ENCODE results near the gene MYO1B.

The MYO1B gene

DNA sequence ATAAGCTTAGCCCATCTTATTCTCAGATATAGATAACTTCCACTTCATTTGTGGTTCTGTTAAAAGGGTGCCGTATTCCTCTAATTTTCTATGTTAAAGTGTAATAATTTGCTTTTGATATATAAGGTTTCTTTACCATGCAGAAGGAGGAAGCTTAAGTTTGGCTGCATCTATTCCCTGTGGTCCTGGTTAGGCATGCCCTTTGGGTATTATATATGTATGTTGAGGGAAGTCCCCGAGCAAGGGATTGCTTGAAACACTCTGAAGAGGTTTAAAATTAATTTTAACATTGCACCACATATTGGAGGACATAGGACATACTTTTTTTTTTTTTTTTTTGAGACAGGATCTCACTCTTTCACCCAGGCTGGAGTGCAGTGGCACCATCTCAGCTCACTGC is 16.9 kb upstream of the MYO1B start:
- no peaks in the 10 kb centered on the region for H3K9me3 ChIP-seq (ENCODE audit: insufficient read depth, low read depth, low read length)
- H3K9ac ChIP-seq (ENCODE audit: low read depth, low read length) = no peak overlapping the region
- H3K36me3 ChIP-seq (ENCODE audit: insufficient read depth, low read depth, low read length) = no peaks in the 10 kb centered on the region
- H3K27ac ChIP-seq (ENCODE audit: low read length) = no peak overlapping the region
- H3K4me1 ChIP-seq (ENCODE audit: insufficient read depth, low read length) = peaks cover 15% of the 10 kb centered on the region; the same call in 1 of the 2 replicates
- no peak overlapping the region for H3K4me3 ChIP-seq (ENCODE audit: low read length)
- no peaks in the 10 kb centered on the region for H3K27me3 ChIP-seq (ENCODE audit: insufficient read depth, low read length)

DNA sequence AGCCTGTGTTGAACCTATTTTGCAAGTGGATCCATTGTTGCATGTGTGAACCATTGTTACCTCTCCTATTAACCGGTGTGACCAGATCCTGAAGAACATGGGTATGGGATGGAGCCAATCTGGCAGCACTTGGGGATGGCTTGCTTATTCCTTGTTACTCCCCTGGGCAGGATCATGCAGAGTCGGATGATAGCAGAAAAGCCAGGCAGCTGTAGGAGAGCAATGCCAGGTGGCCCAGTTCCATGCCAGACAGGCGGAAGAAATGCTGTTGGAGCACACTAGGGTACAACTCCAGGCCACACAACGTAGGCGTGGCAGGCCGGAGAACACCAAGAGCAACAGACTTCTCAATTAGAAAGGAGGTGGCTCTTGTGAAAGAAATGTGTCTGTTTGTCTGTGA is 16.3 kb upstream of the MYO1B start:
- H3K27ac ChIP-seq (ENCODE audit: low read length) = no peak overlapping the region
- no peaks in the 10 kb centered on the region for H3K27me3 ChIP-seq (ENCODE audit: insufficient read depth, low read length)
- H3K9ac ChIP-seq (ENCODE audit: low read depth, low read length) = no peak overlapping the region
- peaks cover 15% of the 10 kb centered on the region; the same call in 1 of the 2 replicates for H3K4me1 ChIP-seq (ENCODE audit: insufficient read depth, low read length)
- no peak overlapping the region for H3K4me3 ChIP-seq (ENCODE audit: low read length)
- no peaks in the 10 kb centered on the region for H3K9me3 ChIP-seq (ENCODE audit: insufficient read depth, low read depth, low read length)
- no peaks in the 10 kb centered on the region for H3K36me3 ChIP-seq (ENCODE audit: insufficient read depth, low read depth, low read length)

DNA sequence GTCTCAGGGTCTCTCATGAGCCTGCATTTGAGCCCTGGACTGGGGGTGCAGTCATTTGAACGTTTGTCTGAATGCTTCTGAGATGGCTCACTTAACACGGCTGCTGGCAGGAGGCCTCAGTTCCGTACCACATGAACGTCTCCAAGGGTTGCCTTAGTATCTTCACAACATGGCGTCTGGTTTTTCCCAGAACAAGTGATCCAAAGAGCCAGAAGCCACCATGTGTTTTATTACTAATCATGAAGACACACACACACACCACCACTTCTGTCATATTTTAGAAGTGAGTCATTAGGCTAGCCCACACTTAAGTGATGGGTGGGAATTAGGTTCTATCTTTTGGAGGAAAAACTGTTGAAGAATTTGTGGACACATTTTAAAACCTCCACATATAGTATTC is 15.0 kb upstream of the MYO1B start:
- Histone ChIP-seq H3K4me3 (ENCODE audit: low read length) (no peak overlapping the region), H3K4me1 (ENCODE audit: insufficient read depth, low read length) (peaks cover 10% of the 10 kb centered on the region; the same call in 1 of the 2 replicates), H3K36me3 (ENCODE audit: insufficient read depth, low read depth, low read length) (no peaks in the 10 kb centered on the region), H3K9me3 (ENCODE audit: insufficient read depth, low read depth, low read length) (no peaks in the 10 kb centered on the region), H3K9ac (ENCODE audit: low read depth, low read length) (no peak overlapping the region), H3K27me3 (ENCODE audit: insufficient read depth, low read length) (no peaks in the 10 kb centered on the region), H3K27ac (ENCODE audit: low read length) (no peak overlapping the region)

DNA sequence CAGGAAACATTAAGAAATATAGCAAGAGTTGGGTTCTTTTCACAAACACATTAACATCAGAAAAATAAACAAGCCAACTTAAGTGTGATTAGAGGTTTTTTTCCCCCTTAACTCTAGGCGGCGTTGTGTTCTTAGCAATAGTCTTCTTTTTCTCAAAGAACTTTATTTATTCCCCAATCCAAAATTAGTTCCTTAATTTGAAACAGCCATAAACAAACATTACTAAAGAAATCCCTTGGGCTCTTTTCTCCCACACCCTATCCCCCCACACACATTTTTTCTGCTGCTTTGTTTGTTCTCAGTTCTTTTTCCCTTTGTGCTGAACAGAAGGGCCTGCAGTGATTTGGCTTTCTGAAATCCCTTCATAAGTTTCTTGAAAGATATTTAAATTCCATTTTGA is 13.2 kb upstream of the MYO1B start:
- Histone ChIP-seq H3K4me1 (ENCODE audit: insufficient read depth, low read length) (no peaks in the 10 kb centered on the region), H3K9ac (ENCODE audit: low read depth, low read length) (no peak overlapping the region), H3K27ac (ENCODE audit: low read length) (no peak overlapping the region), H3K27me3 (ENCODE audit: insufficient read depth, low read length) (no peaks in the 10 kb centered on the region), H3K4me3 (ENCODE audit: low read length) (no peak overlapping the region), H3K36me3 (ENCODE audit: insufficient read depth, low read depth, low read length) (no peaks in the 10 kb centered on the region), H3K9me3 (ENCODE audit: insufficient read depth, low read depth, low read length) (no peaks in the 10 kb centered on the region)

DNA sequence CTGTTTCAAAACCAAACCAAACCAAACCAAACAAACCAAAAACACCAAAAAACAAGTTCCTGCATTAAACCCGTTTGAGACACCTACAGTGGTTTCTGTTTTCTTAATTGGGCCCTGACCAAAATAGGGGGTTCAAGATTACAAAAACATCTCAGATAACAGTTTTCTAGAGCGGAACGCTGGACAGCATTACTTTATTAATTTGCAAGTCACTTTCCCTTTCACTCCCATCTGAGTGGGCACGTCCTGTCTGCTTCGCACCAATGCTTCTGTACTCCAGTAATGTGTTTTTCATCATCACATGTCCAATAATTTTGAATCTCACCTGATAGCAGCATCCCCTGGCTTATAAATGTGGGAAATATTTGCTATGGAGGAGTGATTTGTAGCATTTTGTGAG is 11.7 kb upstream of the MYO1B start:
- H3K4me3 ChIP-seq (ENCODE audit: low read length) = no peak overlapping the region
- no peak overlapping the region for H3K9ac ChIP-seq (ENCODE audit: low read depth, low read length)
- H3K4me1 ChIP-seq (ENCODE audit: insufficient read depth, low read length) = no peaks in the 10 kb centered on the region
- no peaks in the 10 kb centered on the region for H3K9me3 ChIP-seq (ENCODE audit: insufficient read depth, low read depth, low read length)
- no peaks in the 10 kb centered on the region for H3K27me3 ChIP-seq (ENCODE audit: insufficient read depth, low read length)
- H3K36me3 ChIP-seq (ENCODE audit: insufficient read depth, low read depth, low read length) = no peaks in the 10 kb centered on the region
- no peak overlapping the region for H3K27ac ChIP-seq (ENCODE audit: low read length)

DNA sequence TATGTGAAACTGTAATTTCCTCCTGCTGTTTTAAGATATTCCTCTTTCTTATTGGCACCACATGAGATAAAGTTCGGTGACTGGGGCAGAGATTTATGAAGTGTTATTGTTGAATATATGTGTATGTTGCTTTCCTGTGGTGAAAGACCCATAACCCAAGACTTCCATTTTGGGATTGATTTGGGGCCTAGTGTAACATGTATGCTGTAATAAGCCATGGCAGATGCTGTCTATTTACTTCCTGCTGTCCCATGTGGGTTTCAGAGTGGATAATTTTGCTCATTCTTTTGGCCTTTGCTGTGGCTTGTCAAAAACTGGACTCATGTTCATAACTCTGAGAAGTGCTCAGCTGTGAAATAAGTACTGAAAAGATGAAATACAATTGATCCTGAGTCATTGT is 10.8 kb upstream of the MYO1B start:
- H3K36me3 ChIP-seq (ENCODE audit: insufficient read depth, low read depth, low read length) = no peaks in the 10 kb centered on the region
- no peaks in the 10 kb centered on the region for H3K4me1 ChIP-seq (ENCODE audit: insufficient read depth, low read length)
- no peak overlapping the region for H3K9ac ChIP-seq (ENCODE audit: low read depth, low read length)
- no peak overlapping the region for H3K27ac ChIP-seq (ENCODE audit: low read length)
- no peaks in the 10 kb centered on the region for H3K27me3 ChIP-seq (ENCODE audit: insufficient read depth, low read length)
- no peak overlapping the region for H3K4me3 ChIP-seq (ENCODE audit: low read length)
- H3K9me3 ChIP-seq (ENCODE audit: insufficient read depth, low read depth, low read length) = no peaks in the 10 kb centered on the region

DNA sequence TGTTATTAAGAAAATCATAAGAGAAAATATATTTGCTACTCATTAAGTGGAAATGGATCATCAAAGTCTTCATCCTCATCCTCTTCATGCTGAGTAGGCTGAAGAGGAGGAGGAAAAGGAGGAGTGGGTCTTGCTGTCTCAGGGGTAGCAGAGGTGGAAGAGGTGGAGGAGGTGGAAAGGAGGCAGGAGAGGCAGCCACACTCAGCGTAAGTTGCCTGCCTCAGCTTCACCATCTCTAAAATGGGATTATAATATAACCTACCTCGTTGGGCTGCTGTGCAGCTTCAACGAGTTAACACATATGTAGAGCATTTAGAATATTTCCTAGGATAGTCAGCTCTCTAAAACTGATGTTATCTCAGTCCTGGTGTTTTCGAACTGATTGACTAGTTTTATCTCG is 4.3 kb upstream of the MYO1B start:
- H3K27ac ChIP-seq (ENCODE audit: low read length) = no peak overlapping the region
- H3K4me1 ChIP-seq (ENCODE audit: insufficient read depth, low read length) = no peaks in the 10 kb centered on the region
- H3K27me3 ChIP-seq (ENCODE audit: insufficient read depth, low read length) = peaks cover 12% of the 10 kb centered on the region; the same call in 1 of the 2 replicates
- H3K9ac ChIP-seq (ENCODE audit: low read depth, low read length) = no peak overlapping the region
- no peak overlapping the region for H3K4me3 ChIP-seq (ENCODE audit: low read length)
- H3K36me3 ChIP-seq (ENCODE audit: insufficient read depth, low read depth, low read length) = no peaks in the 10 kb centered on the region
- no peaks in the 10 kb centered on the region for H3K9me3 ChIP-seq (ENCODE audit: insufficient read depth, low read depth, low read length)

DNA sequence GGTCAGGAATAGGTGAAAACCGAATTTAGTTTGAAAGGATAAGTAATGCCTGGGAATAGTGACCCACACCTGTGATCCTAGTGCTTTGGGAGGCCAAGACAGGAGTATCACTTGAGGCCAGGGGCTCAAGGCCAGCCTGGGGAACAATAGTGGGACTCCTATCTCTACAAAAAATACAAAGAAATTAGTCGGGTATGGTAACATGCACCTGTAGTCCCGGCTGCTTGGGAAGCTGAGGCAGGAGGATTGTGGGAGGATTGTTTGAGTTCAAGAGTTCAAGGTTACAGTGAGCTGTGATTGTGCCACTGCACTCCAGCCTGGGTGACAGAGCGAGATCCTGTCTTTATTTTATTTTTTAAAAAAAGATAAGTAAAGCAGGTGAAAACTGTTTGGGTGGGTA is 3.8 kb upstream of the MYO1B start:
- Histone ChIP-seq H3K27me3 (ENCODE audit: insufficient read depth, low read length) (peaks cover 12% of the 10 kb centered on the region; the same call in 1 of the 2 replicates), H3K4me1 (ENCODE audit: insufficient read depth, low read length) (no peaks in the 10 kb centered on the region), H3K9me3 (ENCODE audit: insufficient read depth, low read depth, low read length) (no peaks in the 10 kb centered on the region), H3K27ac (ENCODE audit: low read length) (no peak overlapping the region), H3K9ac (ENCODE audit: low read depth, low read length) (no peak overlapping the region), H3K4me3 (ENCODE audit: low read length) (no peak overlapping the region), H3K36me3 (ENCODE audit: insufficient read depth, low read depth, low read length) (no peaks in the 10 kb centered on the region)

DNA sequence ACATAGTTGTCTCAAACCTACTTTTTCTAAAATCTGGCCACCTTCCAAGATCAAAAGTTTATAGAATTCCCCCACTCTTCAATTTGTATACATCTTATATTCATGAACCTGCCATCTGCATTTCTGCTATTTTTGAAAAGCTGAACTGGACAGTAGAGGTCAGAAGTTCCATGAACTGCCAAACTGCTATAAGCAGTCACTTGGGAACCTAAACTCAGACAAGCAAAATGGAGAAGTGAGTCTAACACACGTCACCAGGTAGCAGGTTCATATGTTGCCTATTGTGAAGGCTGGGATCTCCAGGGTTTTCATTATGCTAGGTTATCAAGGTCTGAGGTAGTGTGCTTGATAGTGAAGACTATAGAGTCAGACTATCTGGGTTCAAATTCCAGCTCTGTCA is 2.0 kb upstream of the MYO1B start:
- H3K4me1 ChIP-seq (ENCODE audit: insufficient read depth, low read length) = peaks cover 14% of the 10 kb centered on the region
- H3K27me3 ChIP-seq (ENCODE audit: insufficient read depth, low read length) = peaks cover 12% of the 10 kb centered on the region; the same call in 1 of the 2 replicates
- H3K36me3 ChIP-seq (ENCODE audit: insufficient read depth, low read depth, low read length) = no peaks in the 10 kb centered on the region
- H3K9me3 ChIP-seq (ENCODE audit: insufficient read depth, low read depth, low read length) = no peaks in the 10 kb centered on the region
- no peak overlapping the region for H3K4me3 ChIP-seq (ENCODE audit: low read length)
- no peak overlapping the region for H3K27ac ChIP-seq (ENCODE audit: low read length)
- no peak overlapping the region for H3K9ac ChIP-seq (ENCODE audit: low read depth, low read length)

DNA sequence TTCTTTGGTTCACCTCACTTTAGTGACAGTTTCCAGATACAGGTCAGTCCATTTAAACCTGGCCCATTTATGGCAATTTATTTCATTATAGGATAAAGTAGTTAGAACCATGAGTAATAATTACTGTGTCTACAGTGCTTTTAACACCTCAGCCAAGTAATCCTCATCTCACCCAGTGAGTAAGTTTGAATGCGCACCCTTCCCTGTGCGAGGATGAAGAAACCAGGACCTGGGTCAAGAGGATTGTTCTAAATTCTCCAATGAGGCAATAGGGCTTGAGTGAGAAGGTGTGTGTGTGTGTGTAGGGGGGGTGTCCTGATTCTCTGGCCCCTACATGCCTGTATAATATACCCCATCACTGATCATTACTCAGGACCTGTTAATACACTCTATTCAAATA is 854 bp upstream of the MYO1B start:
- peaks cover 26% of the 10 kb centered on the region for H3K4me1 ChIP-seq (ENCODE audit: insufficient read depth, low read length)
- peak overlapping the region; percentile 82; the same call in 1 of the 2 replicates for H3K4me3 ChIP-seq (ENCODE audit: low read length)
- no peak overlapping the region for H3K9ac ChIP-seq (ENCODE audit: low read depth, low read length)
- no peak overlapping the region for H3K27ac ChIP-seq (ENCODE audit: low read length)
- H3K27me3 ChIP-seq (ENCODE audit: insufficient read depth, low read length) = peaks cover 12% of the 10 kb centered on the region; the same call in 1 of the 2 replicates
- H3K36me3 ChIP-seq (ENCODE audit: insufficient read depth, low read depth, low read length) = no peaks in the 10 kb centered on the region
- H3K9me3 ChIP-seq (ENCODE audit: insufficient read depth, low read depth, low read length) = no peaks in the 10 kb centered on the region

DNA sequence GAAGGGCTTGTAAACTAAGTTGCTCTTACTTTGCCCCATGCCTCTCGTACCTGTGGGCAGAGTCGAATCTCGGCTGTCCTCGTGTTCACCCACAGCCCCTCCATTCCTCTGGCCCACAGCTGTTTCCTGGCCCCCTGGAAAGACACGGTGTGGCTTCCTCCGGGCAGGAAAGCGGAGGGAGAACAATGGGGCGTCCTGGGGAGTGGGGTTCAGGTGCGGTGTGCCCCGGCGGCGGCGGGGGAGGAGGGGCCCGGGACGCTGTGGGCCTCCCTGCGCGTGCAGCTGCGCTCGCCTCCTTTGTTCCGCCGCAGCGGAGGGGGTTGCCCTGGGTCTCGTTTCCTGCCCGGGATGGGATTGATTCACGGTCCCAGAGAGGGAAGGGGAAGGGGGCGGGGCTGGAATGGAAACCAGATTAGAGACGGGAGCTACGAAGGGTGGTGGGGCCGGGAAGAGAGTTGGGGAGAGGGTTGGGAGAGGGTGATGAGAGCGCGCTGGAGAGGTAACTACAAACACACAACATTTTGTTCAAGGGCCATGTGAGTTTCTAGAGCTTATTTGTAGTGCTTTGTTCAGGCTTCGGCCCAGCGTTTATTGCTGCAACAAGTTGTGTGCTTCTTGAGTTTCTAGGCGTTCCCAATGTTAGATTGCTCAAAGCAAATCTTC is 796 bp downstream of the MYO1B start:
- Histone ChIP-seq H3K4me1 (ENCODE audit: insufficient read depth, low read length) (peaks cover 40% of the 10 kb centered on the region), H3K4me3 (ENCODE audit: low read length) (peak overlapping the region; percentile 82), H3K27ac (ENCODE audit: low read length) (peak overlapping the region; percentile 83), H3K36me3 (ENCODE audit: insufficient read depth, low read depth, low read length) (no peaks in the 10 kb centered on the region), H3K27me3 (ENCODE audit: insufficient read depth, low read length) (peaks cover 12% of the 10 kb centered on the region; the same call in 1 of the 2 replicates), H3K9me3 (ENCODE audit: insufficient read depth, low read depth, low read length) (no peaks in the 10 kb centered on the region), H3K9ac (ENCODE audit: low read depth, low read length) (peak overlapping the region; percentile 95)

DNA sequence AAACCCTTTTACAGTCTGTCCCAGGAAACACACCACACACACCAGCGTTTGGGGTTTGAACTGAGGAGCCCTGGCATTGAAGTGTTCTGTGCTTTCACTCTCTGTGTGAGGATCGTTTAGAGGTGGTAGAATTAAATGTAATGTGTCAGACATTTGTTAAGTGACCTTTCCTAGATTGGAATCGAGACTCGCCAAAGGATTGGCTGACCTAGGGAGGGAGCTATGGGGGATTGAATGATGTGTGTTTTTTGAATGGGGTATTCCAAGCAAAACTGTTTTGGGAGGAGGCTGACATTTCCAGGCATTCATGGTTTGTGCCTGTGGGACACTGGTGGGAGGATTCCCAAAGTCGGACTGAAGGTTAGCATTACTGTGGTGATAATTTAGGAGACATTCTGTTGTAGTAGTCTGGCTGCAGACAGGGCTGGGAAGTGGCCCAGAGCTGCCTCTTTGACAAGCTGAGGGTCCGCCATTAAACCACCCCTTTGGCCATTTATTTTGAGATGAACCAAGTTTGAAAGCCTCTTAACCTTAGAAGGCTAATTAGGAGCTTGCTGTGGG is 1.7 kb downstream of the MYO1B start:
- Histone ChIP-seq H3K27ac (ENCODE audit: low read length) (no peak overlapping the region), H3K9ac (ENCODE audit: low read depth, low read length) (peak overlapping the region; percentile 95; the same call in 1 of the 2 replicates)

More for the DNA sequence above, 1.7 kb downstream of the MYO1B start:
- H3K27me3 ChIP-seq (ENCODE audit: insufficient read depth, low read length) = peaks cover 12% of the 10 kb centered on the region; the same call in 1 of the 2 replicates
- H3K4me1 ChIP-seq (ENCODE audit: insufficient read depth, low read length) = peaks cover 41% of the 10 kb centered on the region
- H3K36me3 ChIP-seq (ENCODE audit: insufficient read depth, low read depth, low read length) = no peaks in the 10 kb centered on the region
- H3K4me3 ChIP-seq (ENCODE audit: low read length) = peak overlapping the region; percentile 82
- H3K9me3 ChIP-seq (ENCODE audit: insufficient read depth, low read depth, low read length) = no peaks in the 10 kb centered on the region
